K562 (cell line): ENCODE data around the gene HOXA9. TPM values are rescaled to one million over a fixed set of nuclear protein-coding genes. Genes with fewer than 3 reads are reported as not detected.

Source experiments
- ATAC-seq: fragments of 200-7000 bp; cut with Tn5 transposase; 3 replicates; pipeline ENCODE4 v1.9.1; 2020; ENCODE audit warnings: moderate library complexity
- BruUV-seq: library from RNA; stranded (reverse); fragments of 400-500 nt; replicated peaks from 2 replicates; lab custom pipeline; 2021; lab: Mats Ljungman, UMichigan
- CTCF ChIA-PET: fragments of 300-600 bp; formaldehyde crosslinking; extraction: SDS; loops from one replicate; lab custom pipeline; 2021; ENCODE audit warnings: low intra/inter-chr PET ratio; lab: Yijun Ruan, JAX
- POLR2A ChIA-PET: fragments of 300-600, 350-650 bp; sonication (Branson Sonifier 250); formaldehyde crosslinking; extraction: SDS; loops from one replicate; lab custom pipeline; 2021; ENCODE audit warnings: antibody characterized with exemption, inconsistent platforms; lab: Yijun Ruan, JAX
- DNase-seq, 4 experiments: peaks; one replicate each; pipeline versions ENCODE4 v3.0.0 to v3.0.0-alpha.2; 2011 to 2018; ENCODE audit warnings: low spot score in 3 of 4, mixed read lengths in 3 of 4; ENCODE audit errors: extremely low read depth in 1 of 4
- FAIRE-seq: peaks from 2 replicates; lab custom pipeline; 2011; peaks lifted over from hg19 to GRCh38; lab: Jason Lieb, UNC
- H2AFZ ChIP-seq: 2 replicates; pipeline ENCODE4 v1.6.0; 2011; ENCODE audit warnings: low read depth, low read length, control low read depth, inconsistent platforms
- H3K27ac ChIP-seq: fragments of 200-600 bp; 3 replicates; pipeline ENCODE4 v1.8.0; 2011; ENCODE audit warnings: low read depth, mild to moderate bottlenecking, control low read depth, inconsistent platforms, low read length, moderate library complexity, mixed read lengths; ENCODE audit errors: extremely low read depth
- H3K27me3 ChIP-seq, 2 experiments: fragments of 300-600 bp in 1 of 2; 2 replicates in 1 of 2; 3 replicates in 1 of 2; pipeline versions ENCODE4 v1.6.0 to v1.8.0; 2011; ENCODE audit warnings: inconsistent platforms in 2 of 2, low read length in 2 of 2, mild to moderate bottlenecking in 1 of 2, mixed read lengths in 1 of 2, moderate library complexity in 1 of 2; ENCODE audit not compliant: control insufficient read depth in 2 of 2, insufficient read depth in 2 of 2
- H3K36me3 ChIP-seq: fragments of 300-600 bp; 3 replicates; pipeline ENCODE4 v1.8.0; 2011; ENCODE audit warnings: mild to moderate bottlenecking, low read length, inconsistent platforms; ENCODE audit not compliant: control insufficient read depth, insufficient read depth
- H3K4me1 ChIP-seq, 2 experiments: fragments of 200-600 bp in 1 of 2; replicated peaks in 1 of 2; 2 replicates in 1 of 2; 3 replicates in 1 of 2; pipeline versions ENCODE4 v1.5.1 to v1.8.0; 2011; ENCODE audit warnings: inconsistent platforms in 2 of 2, low read length in 2 of 2, mild to moderate bottlenecking in 1 of 2, mixed read lengths in 1 of 2, moderate library complexity in 1 of 2; ENCODE audit not compliant: control insufficient read depth in 2 of 2, insufficient read depth in 2 of 2
- H3K4me2 ChIP-seq: 2 replicates; pipeline ENCODE4 v1.6.1; 2011; ENCODE audit warnings: low read length, control low read depth, inconsistent platforms, mixed read lengths; ENCODE audit not compliant: insufficient read depth
- H3K4me3 ChIP-seq: fragments of 200-600 bp; sonication (generic), shearing (Covaris generic); 2 replicates; pipeline ENCODE4 v1.5.1; 2016; ENCODE audit warnings: control low read depth, inconsistent platforms
- H3K79me2 ChIP-seq: fragments of 200-600 bp; 3 replicates; pipeline ENCODE4 v1.8.0; 2011; ENCODE audit warnings: low read length, inconsistent platforms; ENCODE audit not compliant: control insufficient read depth, insufficient read depth
- H3K9ac ChIP-seq, 2 experiments: 2 replicates each; pipeline versions ENCODE4 v1.6.0 to v1.6.1; 2011; ENCODE audit warnings: low read depth in 2 of 2, low read length in 2 of 2, control low read depth in 1 of 2, inconsistent platforms in 1 of 2, mild to moderate bottlenecking in 1 of 2, mixed read lengths in 1 of 2; ENCODE audit not compliant: insufficient read depth in 1 of 2
- H3K9me1 ChIP-seq: one replicate; pipeline ENCODE4 v1.6.0; 2011; ENCODE audit warnings: inconsistent platforms, mild to moderate bottlenecking, low read length, moderate library complexity; ENCODE audit not compliant: control insufficient read depth, insufficient read depth
- H3K9me3 ChIP-seq: replicated peaks from 2 replicates; pipeline ENCODE4 v1.5.1; 2011; ENCODE audit warnings: low read depth, low read length, inconsistent platforms; ENCODE audit not compliant: control insufficient read depth, insufficient read depth
- H4K20me1 ChIP-seq: replicated peaks from 2 replicates; pipeline ENCODE4 v1.6.1; 2011; ENCODE audit warnings: low read length, inconsistent platforms, mixed read lengths; ENCODE audit not compliant: control insufficient read depth, insufficient read depth
- CREB3 ChIP-seq: fragments of 450-650 bp; conservative IDR thresholded peaks from 2 replicates; pipeline ENCODE4 v1.6.1; 2016; ENCODE audit warnings: missing genetic modification characterization, low read depth, mild to moderate bottlenecking, missing compliant biosample characterization, moderate library complexity
- CREB5 ChIP-seq: fragments of 250-450 bp; sonication (Bioruptor Pico); IDR thresholded peaks from 2 replicates; pipeline ENCODE4 v1.5.0; 2020; ENCODE audit warnings: mild to moderate bottlenecking
- HINFP ChIP-seq: fragments of 450-650 bp; conservative IDR thresholded peaks from 2 replicates; pipeline ENCODE4 v1.6.1; 2016; ENCODE audit warnings: missing genetic modification characterization, low read depth, mild to moderate bottlenecking, control low read depth, missing compliant biosample characterization
- KLF6 ChIP-seq: fragments of 250-450 bp; sonication (Bioruptor Pico); IDR thresholded peaks from 2 replicates; pipeline ENCODE4 v1.4.0; 2020; ENCODE audit warnings: mild to moderate bottlenecking, moderate library complexity, borderline replicate concordance
- MAFG ChIP-seq: fragments of 450-650 bp; conservative IDR thresholded peaks from 2 replicates; pipeline ENCODE4 v1.6.1; 2016; ENCODE audit warnings: missing genetic modification characterization, missing compliant biosample characterization
- PYGO2 ChIP-seq: fragments of 450-650 bp; IDR thresholded peaks from 2 replicates; pipeline ENCODE4 v1.6.1; 2016; ENCODE audit warnings: mild to moderate bottlenecking, missing genetic modification characterization, moderate library complexity, missing compliant biosample characterization
- RBM34 ChIP-seq: fragments of 200-400 bp; formaldehyde crosslinking; IDR thresholded peaks from 2 replicates; pipeline ENCODE4 v1.6.1; 2018; ENCODE audit warnings: low read length, borderline replicate concordance; ENCODE audit not compliant: insufficient read depth
- THRAP3 ChIP-seq: fragments of 450-650 bp; IDR thresholded peaks from 2 replicates; pipeline ENCODE4 v1.6.1; 2016; ENCODE audit warnings: mild to moderate bottlenecking, inconsistent platforms, borderline replicate concordance
- U2AF2 ChIP-seq: fragments of 200-400 bp; formaldehyde crosslinking; optimal IDR thresholded peaks from 2 replicates; pipeline ENCODE3; 2017; ENCODE audit warnings: low read depth, mild to moderate bottlenecking, low read length
- ZNF3 ChIP-seq: fragments of 250-450 bp; sonication (Bioruptor Pico); IDR thresholded peaks from 2 replicates; pipeline ENCODE4 v1.5.0; 2021; ENCODE audit warnings: mild to moderate bottlenecking, moderate library complexity
- WGBS: fragments of 100-300 bp; shearing (Covaris generic); methylation state at CpG from one replicate; pipeline ENCODE4 v1.1.6; 2016; ENCODE audit warnings: low coverage, mixed read lengths; ENCODE audit not compliant: insufficient coverage; ENCODE audit errors: missing lambda C conversion rate; 5-methylcytosine and 5-hydroxymethylcytosine counted together
- in situ Hi-C: fragments of 300-500 bp; cut with MboI; formaldehyde crosslinking; loops from 4 replicates; pipeline ENCODE4 v1.15.0; 2018; ENCODE audit warnings: inconsistent platforms, mixed read lengths
- intact Hi-C: fragments of 100-400 bp; cut with micrococcal nuclease; formaldehyde crosslinking; loops from 2 replicates; pipeline ENCODE4 v1.14.2; 2022
- polyA plus RNA-seq, 8 experiments: library from polyadenylated mRNA; depleted of rRNA in 4 of 8; stranded (reverse) in 5 of 8; unstranded in 3 of 8; fragments of >200 nt; fragmentation: Nextera tagmentation in 2 of 8; fragmentation: Illumina TruSeq in 1 of 8; extraction: Ambion mirVana in 2 of 8; extraction: Trizol in 1 of 8; gene quantifications; 2 replicates each; pipeline versions ENCODE4 v1.2.1 to v1.2.3, GENCODE V29; 2011 to 2014; ENCODE audit warnings: inconsistent platforms in 1 of 8, missing spikeins in 1 of 8
- total RNA-seq, 7 experiments: library from RNA; depleted of rRNA in 6 of 7; stranded (reverse); fragments of >200 nt in 6 of 7; fragmentation: Illumina TruSeq in 2 of 7; extraction: Trizol in 2 of 7; gene quantifications; 2 replicates each; pipeline versions ENCODE4 v1.2.1 to v1.2.3, GENCODE V29; 2011 to 2021; ENCODE audit warnings: low replicate concordance in 1 of 7
- TF ChIP-seq, protein P1 (sequence below): fragments of 250-450 bp; sonication (Bioruptor Pico); IDR thresholded peaks from 2 replicates; pipeline ENCODE4 v1.5.0; 2021; ENCODE audit warnings: mild to moderate bottlenecking, moderate library complexity

Gene HOXA9
- total and polyA plus RNA-seq, 9 of the 15 experiments (the other 6 are each of a cell fraction or from before 2014, with no cell fraction given): not detected

- no peaks in the 10 kb centered on the region for H3K9me1 ChIP-seq
- 11% methylated on average over 40 of the region's 47 CpGs for WGBS
- POLR2A ChIA-PET: no interaction called here
- FAIRE-seq: no peak
- H3K4me3 ChIP-seq: no peak overlapping the region
- intact Hi-C loops (no loop called here), in situ Hi-C loops (loop anchor here (10.0 kb wide), 1 partner anchor 291 kb away; no protein-coding TSS in a partner anchor)
- CTCF ChIA-PET: no interaction called here
- TF ChIP-seq CREB5 (CRISPR knock-in tag) (no peak), THRAP3 (no peak), HINFP (tag) (no peak), PYGO2 (tag) (no peak), ZNF3 (CRISPR knock-in tag) (no peak), RBM34 (no peak), CREB3 (tag) (no peak), U2AF2 (no peak), MAFG (no peak), KLF6 (no peak)
- TF ChIP-seq, protein P1, sequence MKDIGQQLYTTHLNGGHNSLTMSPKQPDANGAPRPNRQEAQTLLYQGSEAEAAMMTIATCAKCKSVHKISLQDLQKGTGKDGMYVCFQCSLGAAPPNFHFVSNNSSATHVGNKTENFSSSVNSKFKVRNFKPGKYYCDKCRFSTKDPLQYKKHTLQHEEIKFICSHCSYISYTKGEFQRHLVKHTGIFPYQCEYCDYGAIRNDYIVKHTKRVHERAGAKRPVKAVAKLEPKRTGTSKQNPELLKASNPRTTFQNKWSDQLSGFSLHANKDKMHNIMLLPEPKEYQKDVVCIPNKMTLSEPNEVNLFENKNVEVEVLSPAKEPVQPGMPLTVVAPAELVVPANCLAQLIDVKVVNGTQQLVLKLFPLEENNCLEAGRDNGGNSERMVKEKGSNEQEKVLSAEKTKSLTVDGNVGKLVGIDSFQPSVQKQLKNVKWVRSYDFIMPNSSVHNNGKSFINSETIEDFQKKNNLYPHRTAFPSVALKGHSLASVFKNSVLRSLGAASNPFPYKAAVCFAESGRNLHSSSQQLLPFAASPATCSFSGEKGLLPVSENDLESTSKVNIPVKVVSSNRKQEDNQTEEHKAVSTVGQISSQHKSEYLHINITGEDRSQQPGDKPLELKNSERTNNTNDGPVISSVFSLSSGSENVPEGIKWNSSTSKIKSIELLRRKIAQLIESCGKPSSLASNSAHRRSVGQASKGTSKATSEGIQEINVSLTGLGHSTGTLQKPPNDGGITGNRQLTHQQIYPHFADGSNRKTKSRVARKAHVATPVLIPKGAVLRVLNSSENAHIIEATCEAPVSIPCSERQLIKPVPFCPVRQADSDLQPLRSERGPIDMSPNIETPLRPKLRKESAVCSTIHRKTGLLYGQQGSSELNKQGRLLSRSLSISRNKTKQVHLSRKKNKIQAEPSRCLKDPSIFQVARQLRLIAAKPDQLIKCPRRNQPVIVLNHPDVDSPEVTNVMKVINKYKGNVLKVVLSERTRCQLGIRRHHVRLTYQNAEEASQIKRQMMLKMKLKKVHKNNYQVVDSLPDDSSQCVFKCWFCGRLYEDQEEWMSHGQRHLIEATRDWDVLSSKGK (CRISPR knock-in tag): no peak
- H3K27me3 ChIP-seq: peaks cover 29 to 87% of the 10 kb centered on the region in 2 experiments
- H3K36me3 ChIP-seq: no peaks in the 10 kb centered on the region
- no peaks in the 10 kb centered on the region for H3K9me3 ChIP-seq
- H3K4me1 ChIP-seq: peaks cover 0 to 16% of the 10 kb centered on the region in 2 experiments; a peak in 2 of 5 replicates
- H3K9ac ChIP-seq: no peak overlapping the region; a peak in 1 of 4 replicates
- H4K20me1 ChIP-seq: no peaks in the 10 kb centered on the region
- BruUV-seq: no TSS peak
- ATAC-seq: no peak
- no peak overlapping the region for H2AFZ ChIP-seq
- H3K27ac ChIP-seq: no peak overlapping the region
- no peak for DNase-seq
- no peak overlapping the region for H3K4me2 ChIP-seq
- H3K79me2 ChIP-seq: no peaks in the 10 kb centered on the region
Observed at GRCh38 chr7:27145165-27145913, 20.0 kb downstream of the HOXA9 start.
